B cell (primary cell): ENCODE measurements around the gene ARHGAP25. TPM values are rescaled to one million over a fixed set of nuclear protein-coding genes. Genes with fewer than 3 reads are reported as not detected.

Source experiments
- ATAC-seq: fragments of 200-7000 bp; cut with Tn5 transposase; one replicate; pipeline ENCODE4 v1.10.0; 2021; ENCODE audit warnings: low read depth, mild to moderate bottlenecking, moderate number of reproducible peaks, moderate library complexity
- CTCF ChIA-PET: fragments of 350-600 bp; sonication (Branson Sonifier 250); formaldehyde crosslinking; loops from one replicate; lab custom pipeline; 2021; ENCODE audit warnings: antibody characterized with exemption, inconsistent platforms; lab: Charles Lee
- POLR2A ChIA-PET: fragments of 350-600 bp; sonication (Branson Sonifier 250); formaldehyde crosslinking; loops from one replicate; lab custom pipeline; 2021; ENCODE audit warnings: antibody characterized with exemption; lab: Charles Lee
- DNase-seq: peaks from one replicate; pipeline ENCODE4 v3.0.0; 2013
- H2AFZ ChIP-seq: 2 replicates; pipeline ENCODE4 v1.6.1; 2012; ENCODE audit warnings: mild to moderate bottlenecking, low read depth, low read length; ENCODE audit not compliant: insufficient read depth, poor library complexity, severe bottlenecking
- H3K27ac ChIP-seq, 2 donors: 1 replicate in 1 of 2; 2 replicates in 1 of 2; pipeline ENCODE4 v1.5.1; 2012 to 2013; ENCODE audit warnings: low read length in 2 of 2, mild to moderate bottlenecking in 2 of 2, moderate library complexity in 1 of 2
- H3K27me3 ChIP-seq, 4 experiments: fragments of 200-600 bp in 1 of 4; sonication (generic) in 1 of 4; replicated peaks in 1 of 4; 1 replicate in 2 of 4; 2 replicates in 2 of 4; pipeline versions ENCODE4 v1.6.1 to v1.7.0; 2013 to 2016; ENCODE audit warnings: low read length in 3 of 4, mild to moderate bottlenecking in 2 of 4, mixed read lengths in 1 of 4, moderate library complexity in 1 of 4; ENCODE audit not compliant: insufficient read depth in 4 of 4, control insufficient read depth in 3 of 4; ENCODE audit errors: control extremely low read depth in 1 of 4
- H3K36me3 ChIP-seq, 2 experiments: replicated peaks in 1 of 2; 1 replicate in 1 of 2; 2 replicates in 1 of 2; pipeline versions ENCODE4 v1.6.1 to v1.7.1; 2013; ENCODE audit warnings: low read length in 1 of 2; ENCODE audit not compliant: insufficient read depth in 2 of 2, control insufficient read depth in 1 of 2; ENCODE audit errors: control extremely low read depth in 1 of 2, extremely low read depth in 1 of 2
- H3K4me1 ChIP-seq, 2 donors: fragments of 200-600 bp in 1 of 2; sonication (generic) in 1 of 2; 1 replicate in 1 of 2; 2 replicates in 1 of 2; pipeline versions ENCODE4 v1.5.1 to v1.6.1; 2013 to 2017; ENCODE audit warnings: low read length in 2 of 2; ENCODE audit not compliant: control insufficient read depth in 2 of 2, insufficient read depth in 2 of 2
- H3K4me2 ChIP-seq: replicated peaks from 2 replicates; pipeline ENCODE3; 2012; ENCODE audit warnings: mild to moderate bottlenecking, low read depth, low read length; ENCODE audit not compliant: poor library complexity, severe bottlenecking
- H3K4me3 ChIP-seq, 5 experiments: fragments of 200-600 bp in 1 of 5; sonication (generic) in 1 of 5; 1 replicate in 3 of 5; 2 replicates in 2 of 5; pipeline versions ENCODE4 v1.5.1 to v1.7.0; 2011 to 2016; ENCODE audit warnings: low read length in 4 of 5, mild to moderate bottlenecking in 4 of 5, low read depth in 2 of 5, control low read depth in 1 of 5, moderate library complexity in 1 of 5; ENCODE audit not compliant: insufficient read depth in 1 of 5; ENCODE audit errors: control extremely low read depth in 1 of 5, extremely low read depth in 1 of 5
- H3K79me2 ChIP-seq: fragments of 200-600 bp; sonication (generic); one replicate; pipeline ENCODE4 v1.6.0; 2016; ENCODE audit warnings: low read length; ENCODE audit not compliant: control insufficient read depth, insufficient read depth
- H3K9ac ChIP-seq: fragments of 200-600 bp; sonication (generic); 2 replicates; pipeline ENCODE4 v1.6.1; 2017; ENCODE audit warnings: mild to moderate bottlenecking, low read length, moderate library complexity
- H3K9me3 ChIP-seq, 3 donors: one replicate each; pipeline versions ENCODE4 v1.6.1 to v1.7.1; 2013; ENCODE audit warnings: low read length in 2 of 3; ENCODE audit not compliant: control insufficient read depth in 2 of 3, insufficient read depth in 1 of 3; ENCODE audit errors: control extremely low read depth in 1 of 3
- H4K20me1 ChIP-seq: 2 replicates; pipeline ENCODE4 v1.6.0; 2012; ENCODE audit warnings: mild to moderate bottlenecking, low read length; ENCODE audit not compliant: insufficient read depth, control insufficient read depth, poor library complexity, severe bottlenecking
- H3K27ac Mint-ChIP-seq: one replicate; pipeline ENCODE4 v1.8.0; 2021; ENCODE audit warnings: mixed read lengths
- H3K27me3 Mint-ChIP-seq: one replicate; pipeline ENCODE4 v1.8.0; 2021; ENCODE audit warnings: mixed read lengths
- H3K4me1 Mint-ChIP-seq: one replicate; pipeline ENCODE4 v1.8.0; 2021; ENCODE audit warnings: mixed read lengths
- H3K4me3 Mint-ChIP-seq: one replicate; pipeline ENCODE4 v1.8.0; 2021; ENCODE audit warnings: mixed read lengths
- H3K9me3 Mint-ChIP-seq: one replicate; pipeline ENCODE4 v1.8.0; 2022; ENCODE audit warnings: mixed read lengths; ENCODE audit not compliant: insufficient read depth
- EZH2 ChIP-seq: IDR thresholded peaks from 2 replicates; pipeline ENCODE4 v1.6.1; 2012; ENCODE audit warnings: borderline replicate concordance, low read depth, mild to moderate bottlenecking, moderate library complexity, low read length; ENCODE audit not compliant: insufficient read depth, poor library complexity, severe bottlenecking
- WGBS: methylation state at CpG from one replicate; pipeline ENCODE4 v1.1.5; 2013; ENCODE audit warnings: missing lambda C conversion rate; ENCODE audit not compliant: insufficient coverage; 5-methylcytosine and 5-hydroxymethylcytosine counted together
- intact Hi-C: fragments of 100-400 bp; cut with micrococcal nuclease; formaldehyde crosslinking; loops from one replicate; pipeline ENCODE4 v1.10.0; 2022
- polyA minus RNA-seq: library from RNA; depleted of rRNA, polyadenylated mRNA; stranded (reverse); fragments of >200 nt; gene quantifications from 2 replicates; pipeline ENCODE4 v1.2.3, GENCODE V29; 2012
- polyA plus RNA-seq: library from polyadenylated mRNA; depleted of rRNA; stranded (reverse); fragments of >200 nt; gene quantifications from 2 replicates; pipeline ENCODE4 v1.2.3, GENCODE V29; 2012
- total RNA-seq, 2 donors: library from RNA; stranded (reverse); fragments of 120-200 nt in 1 of 2; gene quantifications; 1 replicate in 1 of 2; 2 replicates in 1 of 2; pipeline versions ENCODE4 v1.2.3 to v1.2.4, GENCODE V29; 2013 to 2022
- TF ChIP-seq, protein P1 (sequence below): fragments of 200-600 bp; IDR thresholded peaks from one replicate; pipeline ENCODE4 v1.8.0; 2022; ENCODE audit warnings: antibody characterized with exemption, mild to moderate bottlenecking

The ARHGAP25 gene
- total RNA-seq (207 and 221 TPM in 2 replicates), polyA plus RNA-seq (97.9 and 114 TPM in 2 replicates), polyA minus RNA-seq (128 and 146 TPM in 2 replicates)
- 161 TPM for total RNA-seq (2013)

DNA sequence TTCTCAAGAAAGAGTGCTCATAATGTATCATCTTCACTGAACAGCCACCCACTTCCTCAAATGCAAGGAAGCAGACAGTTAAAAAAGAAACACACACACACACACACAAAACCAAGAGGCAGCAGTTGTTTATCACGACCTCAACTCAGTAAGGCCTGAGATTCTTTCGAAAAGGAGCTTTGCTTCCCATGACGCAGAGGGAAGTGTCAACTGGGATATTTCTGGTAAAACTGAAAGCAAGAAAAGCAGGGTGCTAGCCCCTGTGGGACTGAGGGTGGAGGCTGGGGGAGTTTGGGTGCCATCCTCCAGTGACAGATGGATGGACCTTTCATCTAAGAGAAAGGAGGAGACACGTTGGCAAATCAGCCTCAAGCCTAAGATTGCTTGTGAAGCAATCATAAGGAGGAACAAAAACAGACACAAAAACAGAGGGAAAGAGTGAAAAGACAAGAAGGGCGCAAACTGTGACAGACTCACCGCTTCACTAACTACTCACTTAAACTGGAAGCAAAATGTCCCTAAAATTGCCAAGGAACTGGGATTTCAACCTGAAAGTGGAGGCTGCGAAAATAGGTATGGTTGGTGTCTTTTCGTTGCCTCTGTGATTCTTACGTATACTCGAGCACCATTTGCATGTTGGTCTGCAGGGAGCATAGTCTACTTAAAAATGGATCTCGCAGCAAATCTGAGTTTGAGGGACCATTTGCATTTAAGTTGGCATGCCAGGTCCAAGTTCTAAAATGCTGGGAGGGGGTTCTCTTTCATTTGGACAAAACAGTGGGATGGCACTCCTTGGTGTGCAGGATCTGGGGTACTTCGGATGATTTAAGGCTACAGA, at the start of gene ARHGAP25:
TSS of gene ARHGAP25 (plus strand) at position 124 of the 838 bp plus-strand sequence. CDS start at position 513, 389 bp downstream.
- Mint-ChIP-seq H3K27me3 (no peaks in the 10 kb centered on the region), H3K4me1 (peaks cover 55% of the 10 kb centered on the region), H3K27ac (no peak within 1 kb of the TSS), H3K9me3 (no peaks in the 10 kb centered on the region), H3K4me3 (no peak within 1 kb of the TSS)
- H3K9me3 ChIP-seq, result peaks cover 0 to 5% (median 0%) of the 10 kb centered on the region in 3 donors
- TF ChIP-seq, protein P1, sequence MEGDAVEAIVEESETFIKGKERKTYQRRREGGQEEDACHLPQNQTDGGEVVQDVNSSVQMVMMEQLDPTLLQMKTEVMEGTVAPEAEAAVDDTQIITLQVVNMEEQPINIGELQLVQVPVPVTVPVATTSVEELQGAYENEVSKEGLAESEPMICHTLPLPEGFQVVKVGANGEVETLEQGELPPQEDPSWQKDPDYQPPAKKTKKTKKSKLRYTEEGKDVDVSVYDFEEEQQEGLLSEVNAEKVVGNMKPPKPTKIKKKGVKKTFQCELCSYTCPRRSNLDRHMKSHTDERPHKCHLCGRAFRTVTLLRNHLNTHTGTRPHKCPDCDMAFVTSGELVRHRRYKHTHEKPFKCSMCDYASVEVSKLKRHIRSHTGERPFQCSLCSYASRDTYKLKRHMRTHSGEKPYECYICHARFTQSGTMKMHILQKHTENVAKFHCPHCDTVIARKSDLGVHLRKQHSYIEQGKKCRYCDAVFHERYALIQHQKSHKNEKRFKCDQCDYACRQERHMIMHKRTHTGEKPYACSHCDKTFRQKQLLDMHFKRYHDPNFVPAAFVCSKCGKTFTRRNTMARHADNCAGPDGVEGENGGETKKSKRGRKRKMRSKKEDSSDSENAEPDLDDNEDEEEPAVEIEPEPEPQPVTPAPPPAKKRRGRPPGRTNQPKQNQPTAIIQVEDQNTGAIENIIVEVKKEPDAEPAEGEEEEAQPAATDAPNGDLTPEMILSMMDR, result no peak
- no peak for TF ChIP-seq EZH2
- ATAC-seq (peak; percentile 78), DNase-seq (peak; percentile 83)
- no peaks in the 10 kb centered on the region for H3K27me3 ChIP-seq
- H3K27ac ChIP-seq, result peak within 1 kb of the TSS; percentile 93
- POLR2A ChIA-PET, result interaction anchor here (0.8 to 1.0 kb wide), 2 partner anchors 20 to 33 kb away, joined by 3 read pairs; no protein-coding TSS in a partner anchor
- H2AFZ ChIP-seq, result peak within 1 kb of the TSS; percentile 82
- H3K4me2 ChIP-seq, result peak within 1 kb of the TSS; percentile 76
- peaks cover 49% of the 10 kb centered on the region for H3K79me2 ChIP-seq
- WGBS, result 0% methylated on average over 9 of the region's 12 CpGs
- peak within 1 kb of the TSS; percentile 68 for H3K9ac ChIP-seq
- peaks cover 66 to 77% of the 10 kb centered on the region in 2 donors for H3K4me1 ChIP-seq
- H4K20me1 ChIP-seq, result no peaks in the 10 kb centered on the region
- intact Hi-C loops, result loop anchor here (1.0 to 2.0 kb wide), 6 partner anchors 14 to 268 kb away; partner anchors contain the start of genes APLF and FBXO48
- peak within 1 kb of the TSS; percentile 47 to 92 (median 64) for H3K4me3 ChIP-seq
- no peaks in the 10 kb centered on the region for H3K36me3 ChIP-seq
- CTCF ChIA-PET, result interaction anchor here (1.0 to 4.2 kb wide), 18 partner anchors 9 to 190 kb away, joined by 3 to 32 read pairs (median 5); no protein-coding TSS in a partner anchor

- intact Hi-C loops, result no loop called here
- Mint-ChIP-seq H3K27me3 (no peaks in the 10 kb centered on the region), H3K9me3 (no peaks in the 10 kb centered on the region), H3K4me1 (peaks cover 32% of the 10 kb centered on the region), H3K4me3 (no peak overlapping the region), H3K27ac (no peak overlapping the region)
- Histone ChIP-seq H3K36me3 (no peaks in the 10 kb centered on the region), H3K9me3 (no peaks in the 10 kb centered on the region), H3K79me2 (no peaks in the 10 kb centered on the region), H2AFZ (no peak overlapping the region), H3K4me2 (no peak overlapping the region), H4K20me1 (no peaks in the 10 kb centered on the region), H3K27me3 (no peaks in the 10 kb centered on the region), H3K4me1 (peaks cover 33 to 34% of the 10 kb centered on the region in 2 donors), H3K27ac (no peak overlapping the region), H3K4me3 (no peak overlapping the region), H3K9ac (no peak overlapping the region)
- ChIA-PET POLR2A (no interaction called here), CTCF (no interaction called here)
- DNase-seq (no peak), ATAC-seq (no peak)
- TF ChIP-seq, protein P1, result no peak
- no peak for TF ChIP-seq EZH2
- 86% methylated on average over 2 of the region's 5 CpGs for WGBS
These were observed 48.4 kb upstream of the ARHGAP25 start for GRCh38 chr2:68686178-68686577.
